Nephron progenitor cell (in vitro differentiated cells): Measurements from ENCODE around the gene DLD.

ENCODE experiments used
- DNase-seq: peaks from one replicate; pipeline ENCODE4 v3.0.0; 2021
- H3K27ac Mint-ChIP-seq: 2 replicates; pipeline ENCODE4 v1.8.0; 2021; ENCODE audit warnings: mild to moderate bottlenecking, moderate library complexity, mixed read lengths
- H3K27me3 Mint-ChIP-seq: 2 replicates; pipeline ENCODE4 v1.8.0; 2021; ENCODE audit warnings: mild to moderate bottlenecking, low read depth, mixed read lengths; ENCODE audit not compliant: poor library complexity
- H3K36me3 Mint-ChIP-seq: 2 replicates; pipeline ENCODE4 v1.8.0; 2021; ENCODE audit warnings: low read depth, mixed read lengths
- H3K4me1 Mint-ChIP-seq: 2 replicates; pipeline ENCODE4 v1.8.0; 2021; ENCODE audit warnings: mixed read lengths
- H3K4me3 Mint-ChIP-seq: 2 replicates; pipeline ENCODE4 v1.8.0; 2021; ENCODE audit warnings: mild to moderate bottlenecking, moderate library complexity, mixed read lengths
- H3K9me3 Mint-ChIP-seq: 2 replicates; pipeline ENCODE4 v1.8.0; 2021; ENCODE audit warnings: mild to moderate bottlenecking, moderate library complexity, mixed read lengths
- TF ChIP-seq, protein P1 (sequence below): fragments of 200-600 bp; sonication (generic); IDR thresholded peaks from 2 replicates; pipeline ENCODE4 v1.5.0; 2021; ENCODE audit warnings: antibody characterized with exemption

The DLD gene

GRCh38 chr7:107960272-107960671 is 69.3 kb downstream of the DLD start:
- Mint-ChIP-seq H3K9me3 (no peaks in the 10 kb centered on the region), H3K4me1 (no peaks in the 10 kb centered on the region), H3K36me3 (peaks cover 82% of the 10 kb centered on the region), H3K27ac (peak overlapping the region; percentile 74), H3K4me3 (no peak overlapping the region), H3K27me3 (peaks cover 2% of the 10 kb centered on the region)
- DNase-seq, result no peak
- TF ChIP-seq, protein P1, sequence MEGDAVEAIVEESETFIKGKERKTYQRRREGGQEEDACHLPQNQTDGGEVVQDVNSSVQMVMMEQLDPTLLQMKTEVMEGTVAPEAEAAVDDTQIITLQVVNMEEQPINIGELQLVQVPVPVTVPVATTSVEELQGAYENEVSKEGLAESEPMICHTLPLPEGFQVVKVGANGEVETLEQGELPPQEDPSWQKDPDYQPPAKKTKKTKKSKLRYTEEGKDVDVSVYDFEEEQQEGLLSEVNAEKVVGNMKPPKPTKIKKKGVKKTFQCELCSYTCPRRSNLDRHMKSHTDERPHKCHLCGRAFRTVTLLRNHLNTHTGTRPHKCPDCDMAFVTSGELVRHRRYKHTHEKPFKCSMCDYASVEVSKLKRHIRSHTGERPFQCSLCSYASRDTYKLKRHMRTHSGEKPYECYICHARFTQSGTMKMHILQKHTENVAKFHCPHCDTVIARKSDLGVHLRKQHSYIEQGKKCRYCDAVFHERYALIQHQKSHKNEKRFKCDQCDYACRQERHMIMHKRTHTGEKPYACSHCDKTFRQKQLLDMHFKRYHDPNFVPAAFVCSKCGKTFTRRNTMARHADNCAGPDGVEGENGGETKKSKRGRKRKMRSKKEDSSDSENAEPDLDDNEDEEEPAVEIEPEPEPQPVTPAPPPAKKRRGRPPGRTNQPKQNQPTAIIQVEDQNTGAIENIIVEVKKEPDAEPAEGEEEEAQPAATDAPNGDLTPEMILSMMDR, result no peak

DNA sequence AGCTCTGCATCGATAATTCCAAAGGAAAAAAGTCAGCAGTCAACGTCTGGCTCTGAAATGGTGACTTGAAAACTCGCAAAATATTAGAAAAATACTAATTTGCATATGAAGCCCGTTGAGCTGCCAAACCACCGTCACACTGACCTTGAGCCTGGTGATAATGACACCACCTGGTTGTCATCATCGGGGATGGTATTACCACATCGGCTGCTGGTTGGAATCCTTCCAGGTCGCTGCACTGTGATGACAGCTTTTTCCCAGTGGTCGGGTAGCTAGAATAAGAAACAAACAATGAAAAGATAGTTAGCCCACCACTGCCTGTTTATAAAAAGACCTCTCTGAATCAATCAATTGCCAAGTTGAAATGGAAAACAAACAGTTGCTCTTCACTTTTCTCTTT is 70.4 kb downstream of the DLD start:
- TF ChIP-seq, protein P1, result no peak
- H3K36me3 Mint-ChIP-seq, result peaks cover 82% of the 10 kb centered on the region
- H3K4me1 Mint-ChIP-seq, result no peaks in the 10 kb centered on the region
- H3K27ac Mint-ChIP-seq, result peak overlapping the region; percentile 38
- no peaks in the 10 kb centered on the region for H3K9me3 Mint-ChIP-seq
- H3K27me3 Mint-ChIP-seq, result peaks cover 2% of the 10 kb centered on the region
- no peak overlapping the region for H3K4me3 Mint-ChIP-seq
- DNase-seq, result no peak

- TF ChIP-seq, protein P1, result no peak
- no peak overlapping the region for H3K27ac Mint-ChIP-seq
- H3K4me1 Mint-ChIP-seq, result no peaks in the 10 kb centered on the region
- no peaks in the 10 kb centered on the region for H3K9me3 Mint-ChIP-seq
- peaks cover 2% of the 10 kb centered on the region for H3K27me3 Mint-ChIP-seq
- DNase-seq, result no peak
- no peak overlapping the region for H3K4me3 Mint-ChIP-seq
- peaks cover 77% of the 10 kb centered on the region for H3K36me3 Mint-ChIP-seq
Observed at GRCh38 chr7:107962817-107963216, 71.8 kb downstream of the DLD start.

DNA sequence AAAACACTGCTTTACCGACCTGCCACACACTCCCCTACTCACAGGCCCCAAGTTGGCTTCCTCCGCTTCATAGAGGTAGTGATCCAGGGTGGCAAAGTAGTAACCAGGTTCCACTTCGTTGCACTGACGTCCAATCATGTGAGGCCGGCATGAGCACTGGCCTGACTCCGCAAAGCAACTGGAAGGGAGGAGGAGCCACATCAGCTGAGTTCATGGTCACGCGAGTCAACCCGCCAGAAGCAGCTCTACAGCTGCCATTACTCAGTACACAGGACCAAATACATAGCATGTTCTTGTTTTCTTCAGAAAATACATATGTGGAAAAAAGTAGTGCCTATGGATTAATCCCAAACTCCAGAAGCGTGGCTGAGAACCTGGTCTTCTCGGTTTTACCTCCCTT is 73.5 kb downstream of the DLD start:
- no peak for DNase-seq
- Mint-ChIP-seq H3K9me3 (no peaks in the 10 kb centered on the region), H3K4me1 (no peaks in the 10 kb centered on the region), H3K4me3 (no peak overlapping the region), H3K36me3 (peaks cover 65% of the 10 kb centered on the region), H3K27ac (peak overlapping the region; percentile 75), H3K27me3 (peaks cover 2% of the 10 kb centered on the region)
- TF ChIP-seq, protein P1, result no peak

GRCh38 chr7:107966711-107967110 is 75.7 kb downstream of the DLD start:
- Mint-ChIP-seq H3K4me3 (no peak overlapping the region), H3K27ac (no peak overlapping the region), H3K4me1 (peaks cover 6% of the 10 kb centered on the region), H3K9me3 (no peaks in the 10 kb centered on the region), H3K36me3 (peaks cover 60% of the 10 kb centered on the region), H3K27me3 (peaks cover 2% of the 10 kb centered on the region)
- TF ChIP-seq, protein P1, result no peak
- DNase-seq, result no peak

DNA sequence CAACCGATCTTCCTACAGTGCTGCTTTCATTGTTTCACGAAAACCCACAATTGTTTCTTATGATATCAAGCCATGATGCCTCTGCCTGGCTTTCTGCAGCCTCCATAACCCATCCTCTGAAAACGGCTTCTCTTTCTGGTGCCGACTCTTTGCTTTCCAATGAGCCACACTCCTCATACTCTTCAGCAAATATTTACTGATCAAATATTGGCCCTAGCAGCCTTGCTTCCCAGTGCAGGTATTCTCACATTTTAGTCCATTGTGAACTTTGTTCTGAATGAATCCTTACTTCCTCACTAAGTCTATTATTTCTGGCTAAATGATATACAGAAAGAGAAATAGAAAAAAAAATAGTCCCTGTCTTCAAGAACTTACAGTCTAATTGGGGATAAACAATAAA is 76.4 kb downstream of the DLD start:
- peaks cover 6% of the 10 kb centered on the region for H3K4me1 Mint-ChIP-seq
- H3K9me3 Mint-ChIP-seq, result no peaks in the 10 kb centered on the region
- no peak overlapping the region for H3K27ac Mint-ChIP-seq
- no peak for DNase-seq
- H3K36me3 Mint-ChIP-seq, result peaks cover 61% of the 10 kb centered on the region
- TF ChIP-seq, protein P1, result no peak
- no peaks in the 10 kb centered on the region for H3K27me3 Mint-ChIP-seq
- H3K4me3 Mint-ChIP-seq, result no peak overlapping the region
